Endothelial cell (in vitro differentiated cells): ENCODE results near the gene NFKBIE. TPM values are rescaled to one million over a fixed set of nuclear protein-coding genes. Genes with fewer than 3 reads are reported as not detected.

Experiments
- DNase-seq: peaks from one replicate; pipeline ENCODE4 v3.0.0; 2021; ENCODE audit warnings: low spot score
- H3K27ac Mint-ChIP-seq: one replicate; pipeline ENCODE4 v1.8.0; 2021; ENCODE audit warnings: mixed read lengths, inconsistent platforms; ENCODE audit not compliant: unreplicated experiment
- H3K27me3 Mint-ChIP-seq: one replicate; pipeline ENCODE4 v1.8.0; 2021; ENCODE audit warnings: mild to moderate bottlenecking, moderate library complexity, mixed read lengths, inconsistent platforms; ENCODE audit not compliant: unreplicated experiment
- H3K36me3 Mint-ChIP-seq: one replicate; pipeline ENCODE4 v1.8.0; 2021; ENCODE audit warnings: mild to moderate bottlenecking, low read depth, mixed read lengths, inconsistent platforms; ENCODE audit not compliant: unreplicated experiment
- H3K4me1 Mint-ChIP-seq: one replicate; pipeline ENCODE4 v1.8.0; 2021; ENCODE audit warnings: mild to moderate bottlenecking, mixed read lengths, inconsistent platforms; ENCODE audit not compliant: unreplicated experiment
- H3K4me3 Mint-ChIP-seq: one replicate; pipeline ENCODE4 v1.8.0; 2021; ENCODE audit warnings: mild to moderate bottlenecking, mixed read lengths, inconsistent platforms; ENCODE audit not compliant: unreplicated experiment
- H3K9me3 Mint-ChIP-seq: one replicate; pipeline ENCODE4 v1.8.0; 2021; ENCODE audit warnings: mixed read lengths, inconsistent platforms; ENCODE audit not compliant: unreplicated experiment
- total RNA-seq: library from RNA; stranded (reverse); fragmentation: NEBNext Ultra II Directional; extraction: Animal tissue kit (Norgen Biotek cat#: 25700); gene quantifications from one replicate; pipeline ENCODE4 v1.2.1, GENCODE V29; 2021; ENCODE audit not compliant: unreplicated experiment
- TF ChIP-seq, protein P1 (sequence below): fragments of 200-600 bp; sonication (generic); IDR thresholded peaks from one replicate; pipeline ENCODE4 v1.5.0; 2021; ENCODE audit warnings: antibody characterized with exemption; ENCODE audit not compliant: unreplicated experiment

Gene NFKBIE
- total RNA-seq, 1 donor from 2014 or later = 16.7 TPM

DNA sequence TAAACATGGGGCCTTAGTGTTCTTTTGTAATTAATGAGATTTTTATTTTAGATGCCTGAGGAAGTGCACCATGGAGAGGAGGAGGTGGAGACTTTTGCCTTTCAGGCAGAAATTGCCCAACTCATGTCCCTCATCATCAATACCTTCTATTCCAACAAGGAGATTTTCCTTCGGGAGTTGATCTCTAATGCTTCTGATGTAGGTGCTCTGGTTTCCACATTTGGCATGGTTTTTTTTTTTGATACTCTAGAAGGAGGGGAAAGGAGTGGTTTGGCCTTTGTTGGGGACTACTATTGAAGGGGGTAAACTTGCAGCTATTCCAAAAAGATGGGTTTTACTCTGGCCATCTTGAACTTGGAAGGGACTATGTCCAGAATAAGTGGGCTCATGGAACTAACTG lies 16.8 kb downstream of the NFKBIE start:
- Mint-ChIP-seq H3K4me3 (peak overlapping the region; percentile 99), H3K9me3 (no peaks in the 10 kb centered on the region), H3K27ac (peak overlapping the region; percentile 65), H3K36me3 (peaks cover 60% of the 10 kb centered on the region), H3K4me1 (peaks cover 38% of the 10 kb centered on the region), H3K27me3 (peaks cover 12% of the 10 kb centered on the region)
- TF ChIP-seq, protein P1, sequence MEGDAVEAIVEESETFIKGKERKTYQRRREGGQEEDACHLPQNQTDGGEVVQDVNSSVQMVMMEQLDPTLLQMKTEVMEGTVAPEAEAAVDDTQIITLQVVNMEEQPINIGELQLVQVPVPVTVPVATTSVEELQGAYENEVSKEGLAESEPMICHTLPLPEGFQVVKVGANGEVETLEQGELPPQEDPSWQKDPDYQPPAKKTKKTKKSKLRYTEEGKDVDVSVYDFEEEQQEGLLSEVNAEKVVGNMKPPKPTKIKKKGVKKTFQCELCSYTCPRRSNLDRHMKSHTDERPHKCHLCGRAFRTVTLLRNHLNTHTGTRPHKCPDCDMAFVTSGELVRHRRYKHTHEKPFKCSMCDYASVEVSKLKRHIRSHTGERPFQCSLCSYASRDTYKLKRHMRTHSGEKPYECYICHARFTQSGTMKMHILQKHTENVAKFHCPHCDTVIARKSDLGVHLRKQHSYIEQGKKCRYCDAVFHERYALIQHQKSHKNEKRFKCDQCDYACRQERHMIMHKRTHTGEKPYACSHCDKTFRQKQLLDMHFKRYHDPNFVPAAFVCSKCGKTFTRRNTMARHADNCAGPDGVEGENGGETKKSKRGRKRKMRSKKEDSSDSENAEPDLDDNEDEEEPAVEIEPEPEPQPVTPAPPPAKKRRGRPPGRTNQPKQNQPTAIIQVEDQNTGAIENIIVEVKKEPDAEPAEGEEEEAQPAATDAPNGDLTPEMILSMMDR = no peak
- DNase-seq = no peak

- peak; percentile 74 for DNase-seq
- Mint-ChIP-seq H3K4me3 (peak overlapping the region; percentile 99), H3K36me3 (peaks cover 50% of the 10 kb centered on the region), H3K4me1 (peaks cover 35% of the 10 kb centered on the region), H3K27me3 (peaks cover 12% of the 10 kb centered on the region), H3K9me3 (no peaks in the 10 kb centered on the region), H3K27ac (peak overlapping the region; percentile 98)
- TF ChIP-seq, protein P1 = no peak
Observed at GRCh38 chr6:44247338-44248302, 17.7 kb downstream of the NFKBIE start.

DNA sequence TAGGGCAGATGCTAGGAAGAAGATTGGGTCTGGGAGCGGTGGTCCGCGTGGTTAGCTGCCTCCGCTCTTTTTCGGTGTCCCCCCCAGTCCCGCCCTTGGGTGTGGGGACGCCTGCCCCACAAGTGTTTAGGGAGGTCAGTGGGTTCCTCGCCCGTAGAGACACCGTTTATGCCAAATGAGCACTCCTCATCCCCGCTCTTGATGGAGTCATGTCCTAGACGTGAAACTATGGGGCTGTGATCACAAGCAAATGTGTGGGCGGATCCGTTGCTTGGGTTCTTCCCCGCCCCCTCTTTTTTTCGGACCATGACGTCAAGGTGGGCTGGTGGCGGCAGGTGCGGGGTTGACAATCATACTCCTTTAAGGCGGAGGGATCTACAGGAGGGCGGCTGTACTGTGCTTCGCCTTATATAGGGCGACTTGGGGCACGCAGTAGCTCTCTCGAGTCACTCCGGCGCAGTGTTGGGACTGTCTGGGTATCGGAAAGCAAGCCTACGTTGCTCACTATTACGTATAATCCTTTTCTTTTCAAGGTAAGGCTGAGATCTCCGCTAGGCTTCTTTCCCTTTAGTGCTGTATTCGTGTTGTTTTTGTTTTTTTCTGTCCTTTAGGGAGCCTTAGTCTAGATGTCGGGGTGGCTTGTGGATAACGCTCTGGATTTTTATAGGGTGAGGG lies 18.6 kb downstream of the NFKBIE start, which contains the start of gene HSP90AB1:
TSS of gene HSP90AB1 (plus strand) at position 439 of the 675 bp plus-strand sequence. CDS start 1,529 bp downstream, outside the sequence.
- Mint-ChIP-seq H3K9me3 (no peaks in the 10 kb centered on the region), H3K27ac (peak within 1 kb of the TSS; percentile 98), H3K4me1 (peaks cover 35% of the 10 kb centered on the region), H3K36me3 (peaks cover 43% of the 10 kb centered on the region), H3K27me3 (peaks cover 12% of the 10 kb centered on the region), H3K4me3 (peak within 1 kb of the TSS; percentile 99)
- peak; percentile 90 for DNase-seq
- TF ChIP-seq, protein P1 = no peak

GRCh38 chr6:44245912-44246662 lies 19.3 kb downstream of the NFKBIE start:
- H3K27ac Mint-ChIP-seq = peak overlapping the region; percentile 98
- DNase-seq = peak; percentile 95
- TF ChIP-seq, protein P1 = no peak
- H3K27me3 Mint-ChIP-seq = peaks cover 12% of the 10 kb centered on the region
- peak overlapping the region; percentile 99 for H3K4me3 Mint-ChIP-seq
- no peaks in the 10 kb centered on the region for H3K9me3 Mint-ChIP-seq
- H3K36me3 Mint-ChIP-seq = peaks cover 36% of the 10 kb centered on the region
- peaks cover 35% of the 10 kb centered on the region for H3K4me1 Mint-ChIP-seq
